H7 (cell line): Measurements from ENCODE around the gene PEAK1. TPM values are rescaled to one million over a fixed set of nuclear protein-coding genes. Genes with fewer than 3 reads are reported as not detected.

Experiments
- DNase-seq: peaks from one replicate; pipeline ENCODE4 v3.0.0; 2012
- H3K27me3 ChIP-seq: 2 replicates; pipeline ENCODE4 v1.6.0; 2011; ENCODE audit warnings: mild to moderate bottlenecking, low read length; ENCODE audit not compliant: control insufficient read depth, insufficient read depth
- H3K36me3 ChIP-seq: replicated peaks from 2 replicates; pipeline ENCODE4 v1.5.1; 2011; ENCODE audit warnings: low read length; ENCODE audit not compliant: control insufficient read depth, insufficient read depth
- H3K4me3 ChIP-seq: 2 replicates; pipeline ENCODE4 v1.5.1; 2011; ENCODE audit warnings: low read depth, mild to moderate bottlenecking, control low read depth, low read length, moderate library complexity; ENCODE audit not compliant: insufficient read depth
- total RNA-seq: library from RNA; depleted of rRNA; stranded (reverse); fragments of >200 nt; shearing (Covaris generic); gene quantifications from 2 replicates; pipeline ENCODE4 v1.2.3, GENCODE V29; 2014

Gene PEAK1
- total RNA-seq, 1 experiment from 2014 or later = 8.9 TPM

- no peak for DNase-seq
- Histone ChIP-seq H3K4me3 (no peak overlapping the region), H3K27me3 (no peaks in the 10 kb centered on the region), H3K36me3 (no peaks in the 10 kb centered on the region)
Measured at GRCh38 chr15:77243135-77243534, 176.8 kb downstream of the PEAK1 start.

DNA sequence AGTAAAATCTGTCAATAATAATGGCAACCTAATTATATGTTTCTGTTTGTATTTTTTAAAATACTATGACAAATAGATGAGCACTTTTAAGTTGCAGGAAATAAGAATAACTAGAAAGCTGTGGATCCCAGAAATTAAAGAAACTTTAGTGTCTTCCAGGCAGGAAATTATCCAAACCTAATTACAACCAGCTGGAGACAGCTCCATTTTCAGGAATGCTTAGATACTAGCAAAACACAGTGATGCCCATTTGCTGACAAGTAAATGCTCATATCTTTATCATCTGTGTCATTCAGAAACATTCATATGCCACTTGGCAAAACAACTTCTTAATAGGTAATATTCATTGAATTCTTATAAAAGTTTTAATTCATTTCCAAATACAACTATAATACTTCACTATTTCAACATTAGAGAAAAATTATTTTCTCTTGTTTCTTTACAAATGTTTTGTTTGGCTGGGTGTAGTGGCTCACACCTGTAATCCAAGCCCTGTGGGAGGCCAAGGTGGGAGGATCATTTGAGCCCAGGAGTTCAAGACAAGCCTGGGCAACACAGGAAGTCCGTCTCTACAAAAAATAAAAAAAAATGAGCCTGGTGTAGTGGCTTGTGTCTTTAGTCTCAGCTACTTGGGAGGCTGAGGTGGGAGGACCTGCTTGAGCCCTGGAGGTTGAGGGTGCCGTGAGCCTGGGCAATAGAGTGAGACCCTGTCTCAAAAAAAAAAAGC is 179.9 kb downstream of the PEAK1 start:
- Histone ChIP-seq H3K4me3 (no peak overlapping the region), H3K36me3 (no peaks in the 10 kb centered on the region), H3K27me3 (no peaks in the 10 kb centered on the region)
- no peak for DNase-seq

- DNase-seq = no peak
- Histone ChIP-seq H3K27me3 (no peaks in the 10 kb centered on the region), H3K4me3 (no peak overlapping the region), H3K36me3 (no peaks in the 10 kb centered on the region)
Measured at GRCh38 chr15:77235566-77235965, 184.3 kb downstream of the PEAK1 start.

DNA sequence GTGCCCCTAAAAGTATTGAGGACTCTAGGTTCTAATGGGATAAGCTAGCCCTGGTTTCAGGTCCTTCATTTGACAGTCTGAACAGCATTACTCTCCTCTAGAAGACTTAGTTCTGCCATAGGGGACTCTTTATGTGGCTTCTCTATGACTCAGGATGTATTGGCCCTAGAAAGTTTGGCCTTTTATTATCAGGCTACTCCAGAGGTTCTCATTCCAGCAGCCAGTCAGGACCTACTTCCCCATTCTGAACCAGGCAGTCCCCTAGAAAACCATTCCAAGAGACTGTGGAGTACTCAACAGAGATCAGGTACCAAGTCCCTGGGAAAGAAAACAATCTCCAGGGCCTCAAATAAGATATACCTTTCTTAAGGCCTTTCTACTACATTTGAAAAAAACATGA is 191.1 kb downstream of the PEAK1 start:
- H3K4me3 ChIP-seq = no peak overlapping the region
- no peak for DNase-seq
- H3K36me3 ChIP-seq = no peaks in the 10 kb centered on the region
- H3K27me3 ChIP-seq = no peaks in the 10 kb centered on the region

- H3K27me3 ChIP-seq = no peaks in the 10 kb centered on the region
- H3K4me3 ChIP-seq = no peak overlapping the region
- DNase-seq = no peak
- H3K36me3 ChIP-seq = no peaks in the 10 kb centered on the region
Measured at GRCh38 chr15:77226652-77227051, 193.3 kb downstream of the PEAK1 start.

- DNase-seq = no peak
- Histone ChIP-seq H3K27me3 (no peaks in the 10 kb centered on the region), H3K36me3 (no peaks in the 10 kb centered on the region), H3K4me3 (no peak overlapping the region)
Measured at GRCh38 chr15:77225646-77226045, 194.3 kb downstream of the PEAK1 start.

DNA sequence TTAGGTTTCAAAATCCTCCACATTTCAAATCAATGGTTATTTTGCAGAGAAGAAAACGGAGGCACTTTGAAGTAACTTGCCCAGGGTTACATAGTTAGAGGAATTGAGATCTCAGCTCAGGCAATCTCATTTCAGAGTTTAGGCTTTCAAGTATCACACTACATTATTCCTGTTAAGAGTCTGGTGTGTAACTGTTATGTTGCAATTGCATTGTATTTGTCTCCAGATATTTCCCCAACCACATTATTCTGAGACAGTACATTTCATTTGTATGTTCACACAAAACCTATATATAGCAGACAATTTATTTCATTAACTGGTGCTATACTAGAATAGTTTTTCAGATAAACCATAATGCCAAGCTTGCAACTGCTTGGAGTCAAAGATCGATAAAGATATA is 194.8 kb downstream of the PEAK1 start:
- Histone ChIP-seq H3K36me3 (no peaks in the 10 kb centered on the region), H3K4me3 (no peak overlapping the region), H3K27me3 (no peaks in the 10 kb centered on the region)
- no peak for DNase-seq

- H3K36me3 ChIP-seq = no peaks in the 10 kb centered on the region
- H3K4me3 ChIP-seq = no peak overlapping the region
- no peak for DNase-seq
- H3K27me3 ChIP-seq = no peaks in the 10 kb centered on the region
Measured at GRCh38 chr15:77224352-77224751, 195.6 kb downstream of the PEAK1 start.

- no peaks in the 10 kb centered on the region for H3K27me3 ChIP-seq
- DNase-seq = no peak
- H3K36me3 ChIP-seq = no peaks in the 10 kb centered on the region
- H3K4me3 ChIP-seq = no peak overlapping the region
Measured at GRCh38 chr15:77221708-77222107, 198.2 kb downstream of the PEAK1 start.

- no peak for DNase-seq
- Histone ChIP-seq H3K36me3 (no peaks in the 10 kb centered on the region), H3K27me3 (no peaks in the 10 kb centered on the region), H3K4me3 (no peak overlapping the region)
Measured at GRCh38 chr15:77221174-77221573, 198.7 kb downstream of the PEAK1 start.

DNA sequence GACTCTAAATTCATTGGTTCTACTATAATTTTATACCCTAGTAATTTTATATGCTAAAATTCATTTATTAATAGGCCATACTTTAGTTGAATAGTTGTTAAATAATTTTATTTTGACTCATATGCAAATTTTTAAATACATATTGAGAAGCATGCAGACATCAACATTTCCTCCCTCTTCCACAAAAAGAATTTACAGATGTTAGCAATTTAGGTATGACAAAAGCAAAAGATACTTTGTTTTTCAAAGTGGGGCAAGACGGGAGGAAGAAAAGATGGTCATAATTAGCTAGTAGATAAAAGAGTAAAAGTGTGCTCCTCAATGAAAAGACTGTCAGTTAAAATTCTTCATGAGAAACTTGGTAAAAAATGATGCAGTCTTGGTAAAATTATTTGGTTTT is 200.1 kb downstream of the PEAK1 start:
- no peaks in the 10 kb centered on the region for H3K27me3 ChIP-seq
- DNase-seq = no peak
- no peaks in the 10 kb centered on the region for H3K36me3 ChIP-seq
- H3K4me3 ChIP-seq = no peak overlapping the region

- no peaks in the 10 kb centered on the region for H3K27me3 ChIP-seq
- no peaks in the 10 kb centered on the region for H3K36me3 ChIP-seq
- no peak for DNase-seq
- H3K4me3 ChIP-seq = no peak overlapping the region
Measured at GRCh38 chr15:77209221-77209620, 210.7 kb downstream of the PEAK1 start.

- DNase-seq = no peak
- no peaks in the 10 kb centered on the region for H3K36me3 ChIP-seq
- H3K27me3 ChIP-seq = no peaks in the 10 kb centered on the region
- H3K4me3 ChIP-seq = no peak overlapping the region
Measured at GRCh38 chr15:77208241-77208640, 211.7 kb downstream of the PEAK1 start.

- no peak for DNase-seq
- no peaks in the 10 kb centered on the region for H3K36me3 ChIP-seq
- H3K27me3 ChIP-seq = no peaks in the 10 kb centered on the region
- H3K4me3 ChIP-seq = no peak overlapping the region
Measured at GRCh38 chr15:77201665-77202064, 218.2 kb downstream of the PEAK1 start.

- H3K27me3 ChIP-seq = no peaks in the 10 kb centered on the region
- DNase-seq = no peak
- H3K36me3 ChIP-seq = no peaks in the 10 kb centered on the region
- H3K4me3 ChIP-seq = no peak overlapping the region
Measured at GRCh38 chr15:77196381-77196780, 223.5 kb downstream of the PEAK1 start.

DNA sequence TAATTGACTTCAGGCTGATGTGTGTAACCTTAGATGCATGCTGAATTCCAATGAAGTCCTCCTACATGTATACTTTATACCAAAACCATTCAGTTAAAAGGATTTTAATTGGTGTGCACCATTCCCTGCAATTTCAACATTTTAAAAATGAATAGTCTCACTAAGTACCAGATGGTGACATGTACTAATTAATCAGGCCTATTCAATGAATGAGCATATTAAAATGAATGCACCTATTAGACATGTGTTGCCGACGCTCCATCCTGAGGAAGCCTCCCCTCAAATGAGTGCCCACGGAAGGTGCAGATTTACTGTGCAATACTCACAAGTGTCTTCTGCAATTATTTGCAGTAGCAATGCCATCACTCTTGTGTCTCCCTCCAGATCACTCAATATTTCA is 224.3 kb downstream of the PEAK1 start:
- no peaks in the 10 kb centered on the region for H3K27me3 ChIP-seq
- no peak for DNase-seq

More for the DNA sequence above, 224.3 kb downstream of the PEAK1 start:
- no peak overlapping the region for H3K4me3 ChIP-seq
- no peaks in the 10 kb centered on the region for H3K36me3 ChIP-seq
